ENCODE measurements around the gene LRRK2. TPM values are rescaled to one million over a fixed set of nuclear protein-coding genes. Genes with fewer than 3 reads are reported as not detected.

The LRRK2 gene
- total and polyA plus RNA-seq, 4 donors = 1.5 to 11.5 (median 4.9) TPM

DNA sequence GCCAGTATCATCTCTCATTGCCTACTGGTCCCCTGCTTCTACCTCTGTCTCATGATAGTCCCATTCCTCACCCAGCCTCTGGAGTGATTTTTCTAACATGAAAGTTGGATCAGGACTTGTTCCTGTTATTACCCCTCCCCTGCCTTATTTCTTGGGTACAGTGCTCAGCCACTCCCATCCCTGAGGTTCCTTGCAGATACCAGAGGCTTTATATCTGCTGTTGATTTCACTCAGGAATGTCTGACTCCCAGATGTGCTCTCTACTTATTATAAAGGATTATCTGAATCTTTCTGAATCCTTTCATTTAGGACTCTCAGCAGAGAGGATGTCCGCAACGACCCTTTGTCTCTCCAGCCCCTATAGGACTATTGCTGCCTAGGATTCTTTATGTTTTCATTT lies 111.2 kb downstream of the LRRK2 start:
- no peak overlapping the region for H3K4me3 ChIP-seq (ENCODE audit: low read depth in 1 of 3, low read length in 3 of 3)
- DNase-seq (ENCODE audit: low spot score) = no peak
- H3K27me3 ChIP-seq (ENCODE audit: control insufficient read depth in 4 of 4, insufficient read depth in 4 of 4, low read length in 3 of 4) = no peaks in the 10 kb centered on the region
- no peaks in the 10 kb centered on the region for H3K4me1 ChIP-seq (ENCODE audit: control insufficient read depth in 4 of 4, insufficient read depth in 4 of 4, low read length in 3 of 4)
- no peaks in the 10 kb centered on the region for H3K9me3 ChIP-seq (ENCODE audit: control insufficient read depth in 4 of 4, low read length in 3 of 4)
- H3K36me3 ChIP-seq (ENCODE audit: control insufficient read depth in 4 of 4, insufficient read depth in 3 of 4, low read depth in 1 of 4, low read length in 3 of 4) = peaks cover 0 to 36% (median 10%) of the 10 kb centered on the region in 4 donors
- no peak overlapping the region for H3K9ac ChIP-seq (ENCODE audit: low read depth in 1 of 2, low read length in 2 of 2)
- no peak overlapping the region for H3K27ac ChIP-seq (ENCODE audit: low read depth in 1 of 2, low read length in 2 of 2)
- WGBS = 88% methylated on average over 2 of the region's 2 CpGs
- no peak for TF ChIP-seq ZBTB33 (IDR thresholded peaks at IDR 0.05)

DNA sequence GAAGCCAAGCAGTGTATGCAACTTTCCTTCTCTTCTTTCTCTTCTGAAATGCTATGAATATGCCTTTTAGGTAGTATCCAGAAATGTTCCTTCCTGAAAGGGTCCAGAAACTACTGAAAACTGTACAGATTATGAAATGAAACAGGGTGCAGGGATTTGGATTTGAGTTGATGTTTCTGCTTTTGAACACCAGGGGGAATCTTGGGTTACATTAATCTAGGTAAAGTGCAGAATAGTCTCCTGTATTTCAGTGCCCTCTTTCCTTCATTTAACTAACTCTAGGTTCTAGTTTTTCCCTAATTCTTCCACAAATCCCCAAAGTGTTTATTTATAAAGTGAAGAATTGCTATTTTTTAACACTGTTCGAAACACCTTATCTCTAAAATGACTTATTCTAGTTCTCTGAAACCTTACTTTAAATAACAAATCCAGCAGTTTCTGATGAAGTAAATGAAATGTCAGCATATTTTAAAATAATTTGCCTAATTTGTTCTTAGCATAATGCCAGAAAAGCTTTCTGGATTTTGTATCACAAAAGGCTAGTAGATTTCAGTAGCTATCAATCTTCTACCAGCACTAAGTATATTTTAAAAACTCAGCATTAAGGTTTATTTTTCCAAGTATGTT lies 111.9 kb downstream of the LRRK2 start:
- H3K9ac ChIP-seq (ENCODE audit: low read depth in 1 of 2, low read length in 2 of 2) = no peak overlapping the region
- H3K9me3 ChIP-seq (ENCODE audit: control insufficient read depth in 4 of 4, low read length in 3 of 4) = no peaks in the 10 kb centered on the region
- DNase-seq (ENCODE audit: low spot score) = no peak
- no peaks in the 10 kb centered on the region for H3K27me3 ChIP-seq (ENCODE audit: control insufficient read depth in 4 of 4, insufficient read depth in 4 of 4, low read length in 3 of 4)
- H3K36me3 ChIP-seq (ENCODE audit: control insufficient read depth in 4 of 4, insufficient read depth in 3 of 4, low read depth in 1 of 4, low read length in 3 of 4) = peaks cover 0 to 39% (median 8%) of the 10 kb centered on the region in 4 donors
- WGBS = 86% methylated on average over 1 of the region's 1 CpG
- TF ChIP-seq NR2F2 (IDR thresholded peaks at IDR 0.05) (no peak), RAD21 (IDR thresholded peaks at IDR 0.05) (peak; percentile 64 to 65)
- TF ChIP-seq, protein P1, sequence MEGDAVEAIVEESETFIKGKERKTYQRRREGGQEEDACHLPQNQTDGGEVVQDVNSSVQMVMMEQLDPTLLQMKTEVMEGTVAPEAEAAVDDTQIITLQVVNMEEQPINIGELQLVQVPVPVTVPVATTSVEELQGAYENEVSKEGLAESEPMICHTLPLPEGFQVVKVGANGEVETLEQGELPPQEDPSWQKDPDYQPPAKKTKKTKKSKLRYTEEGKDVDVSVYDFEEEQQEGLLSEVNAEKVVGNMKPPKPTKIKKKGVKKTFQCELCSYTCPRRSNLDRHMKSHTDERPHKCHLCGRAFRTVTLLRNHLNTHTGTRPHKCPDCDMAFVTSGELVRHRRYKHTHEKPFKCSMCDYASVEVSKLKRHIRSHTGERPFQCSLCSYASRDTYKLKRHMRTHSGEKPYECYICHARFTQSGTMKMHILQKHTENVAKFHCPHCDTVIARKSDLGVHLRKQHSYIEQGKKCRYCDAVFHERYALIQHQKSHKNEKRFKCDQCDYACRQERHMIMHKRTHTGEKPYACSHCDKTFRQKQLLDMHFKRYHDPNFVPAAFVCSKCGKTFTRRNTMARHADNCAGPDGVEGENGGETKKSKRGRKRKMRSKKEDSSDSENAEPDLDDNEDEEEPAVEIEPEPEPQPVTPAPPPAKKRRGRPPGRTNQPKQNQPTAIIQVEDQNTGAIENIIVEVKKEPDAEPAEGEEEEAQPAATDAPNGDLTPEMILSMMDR (IDR thresholded peaks at IDR 0.05; ENCODE audit: low read depth, low read length, missing input control) = peak; percentile 38
- no peak overlapping the region for H3K4me3 ChIP-seq (ENCODE audit: low read depth in 1 of 3, low read length in 3 of 3)
- H3K27ac ChIP-seq (ENCODE audit: low read depth in 1 of 2, low read length in 2 of 2) = no peak overlapping the region
- H3K4me1 ChIP-seq (ENCODE audit: control insufficient read depth in 4 of 4, insufficient read depth in 4 of 4, low read length in 3 of 4) = no peaks in the 10 kb centered on the region

GRCh38 chr12:40338071-40338470 lies 113.3 kb downstream of the LRRK2 start:
- Histone ChIP-seq H3K4me1 (ENCODE audit: control insufficient read depth in 4 of 4, insufficient read depth in 4 of 4, low read length in 3 of 4) (no peaks in the 10 kb centered on the region), H3K4me3 (ENCODE audit: low read depth in 1 of 3, low read length in 3 of 3) (no peak overlapping the region), H3K9ac (ENCODE audit: low read depth in 1 of 2, low read length in 2 of 2) (no peak overlapping the region), H3K27me3 (ENCODE audit: control insufficient read depth in 4 of 4, insufficient read depth in 4 of 4, low read length in 3 of 4) (no peaks in the 10 kb centered on the region), H3K36me3 (ENCODE audit: control insufficient read depth in 4 of 4, insufficient read depth in 3 of 4, low read depth in 1 of 4, low read length in 3 of 4) (peaks cover 0 to 38% (median 8%) of the 10 kb centered on the region in 4 donors), H3K9me3 (ENCODE audit: control insufficient read depth in 4 of 4, low read length in 3 of 4) (no peaks in the 10 kb centered on the region), H3K27ac (ENCODE audit: low read depth in 1 of 2, low read length in 2 of 2) (no peak overlapping the region)
- 81% methylated on average over 1 of the region's 1 CpG for WGBS
- TF ChIP-seq, protein P1 (IDR thresholded peaks at IDR 0.05; ENCODE audit: low read depth, low read length, missing input control) = no peak
- TF ChIP-seq FOXA1 (IDR thresholded peaks at IDR 0.05) (no peak), FOXA2 (IDR thresholded peaks at IDR 0.05) (no peak), YY1 (IDR thresholded peaks at IDR 0.05) (no peak)
- TF ChIP-seq, protein P2, sequence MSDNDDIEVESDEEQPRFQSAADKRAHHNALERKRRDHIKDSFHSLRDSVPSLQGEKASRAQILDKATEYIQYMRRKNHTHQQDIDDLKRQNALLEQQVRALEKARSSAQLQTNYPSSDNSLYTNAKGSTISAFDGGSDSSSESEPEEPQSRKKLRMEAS (IDR thresholded peaks at IDR 0.05) = no peak
- TF ChIP-seq, protein P3, sequence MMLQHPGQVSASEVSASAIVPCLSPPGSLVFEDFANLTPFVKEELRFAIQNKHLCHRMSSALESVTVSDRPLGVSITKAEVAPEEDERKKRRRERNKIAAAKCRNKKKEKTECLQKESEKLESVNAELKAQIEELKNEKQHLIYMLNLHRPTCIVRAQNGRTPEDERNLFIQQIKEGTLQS (IDR thresholded peaks at IDR 0.05) = no peak
- no peak for DNase-seq (ENCODE audit: low spot score)

Data from liver (tissue), 9 donors.